Neural crest cell (in vitro differentiated cells): ENCODE measurements around the gene PEX6. TPM values are rescaled to one million over a fixed set of nuclear protein-coding genes. Genes with fewer than 3 reads are reported as not detected.

ENCODE experiments used
- DNase-seq: peaks from one replicate; pipeline ENCODE4 v3.0.0; 2021; ENCODE audit warnings: low read depth, mixed read lengths, low spot score
- H3K27ac Mint-ChIP-seq: one replicate; pipeline ENCODE4 v1.8.0; 2021; ENCODE audit warnings: mild to moderate bottlenecking, mixed read lengths; ENCODE audit not compliant: unreplicated experiment
- H3K27me3 Mint-ChIP-seq: 2 replicates; pipeline ENCODE4 v1.8.0; 2021; ENCODE audit warnings: low read depth, mild to moderate bottlenecking, mixed read lengths
- H3K36me3 Mint-ChIP-seq: 2 replicates; pipeline ENCODE4 v1.8.0; 2021; ENCODE audit warnings: low read depth, mild to moderate bottlenecking, mixed read lengths
- H3K4me1 Mint-ChIP-seq: 2 replicates; pipeline ENCODE4 v1.8.0; 2021; ENCODE audit warnings: mixed read lengths
- H3K4me3 Mint-ChIP-seq: one replicate; pipeline ENCODE4 v1.8.0; 2021; ENCODE audit warnings: mild to moderate bottlenecking, mixed read lengths
- H3K9me3 Mint-ChIP-seq: 2 replicates; pipeline ENCODE4 v1.8.0; 2021; ENCODE audit warnings: mixed read lengths
- CTCF ChIP-seq: fragments of 200-600 bp; sonication (generic); conservative IDR thresholded peaks from 2 replicates; pipeline ENCODE4 v1.5.0; 2021; ENCODE audit warnings: antibody characterized with exemption, mild to moderate bottlenecking
- total RNA-seq: library from RNA; stranded (reverse); gene quantifications from 2 replicates; pipeline ENCODE4 v1.2.1, GENCODE V29; 2021

PEX6 gene
- total RNA-seq, 1 donor from 2014 or later, result 22.5 TPM

GRCh38 chr6:42974919-42975505 is 4.0 kb downstream of the PEX6 start:
- Mint-ChIP-seq H3K4me1 (peaks cover 20% of the 10 kb centered on the region), H3K27me3 (no peaks in the 10 kb centered on the region), H3K4me3 (no peak overlapping the region), H3K9me3 (no peaks in the 10 kb centered on the region), H3K36me3 (peaks cover 4% of the 10 kb centered on the region), H3K27ac (no peak overlapping the region)
- TF ChIP-seq CTCF, result no peak
- no peak for DNase-seq

GRCh38 chr6:42973926-42974325 is 5.1 kb downstream of the PEX6 start:
- Mint-ChIP-seq H3K9me3 (no peaks in the 10 kb centered on the region), H3K27ac (no peak overlapping the region), H3K27me3 (no peaks in the 10 kb centered on the region), H3K36me3 (peaks cover 4% of the 10 kb centered on the region), H3K4me1 (peaks cover 10% of the 10 kb centered on the region), H3K4me3 (no peak overlapping the region)
- TF ChIP-seq CTCF, result no peak
- no peak for DNase-seq

- H3K27ac Mint-ChIP-seq, result no peak overlapping the region
- peak overlapping the region; percentile 2 for H3K4me3 Mint-ChIP-seq
- H3K27me3 Mint-ChIP-seq, result no peaks in the 10 kb centered on the region
- H3K36me3 Mint-ChIP-seq, result peaks cover 4% of the 10 kb centered on the region
- H3K9me3 Mint-ChIP-seq, result no peaks in the 10 kb centered on the region
- no peak for DNase-seq
- H3K4me1 Mint-ChIP-seq, result peaks cover 2% of the 10 kb centered on the region
- TF ChIP-seq CTCF, result no peak
Observed at GRCh38 chr6:42971746-42972327, 7.1 kb downstream of the PEX6 start.

GRCh38 chr6:42970871-42971612 is 7.9 kb downstream of the PEX6 start:
- no peak for DNase-seq
- no peaks in the 10 kb centered on the region for H3K9me3 Mint-ChIP-seq

GRCh38 chr6:42969934-42970333 is 9.0 kb downstream of the PEX6 start:
- H3K4me1 Mint-ChIP-seq, result no peaks in the 10 kb centered on the region
- H3K27ac Mint-ChIP-seq, result peak overlapping the region; percentile 78
- DNase-seq, result no peak
- H3K4me3 Mint-ChIP-seq, result no peak overlapping the region
- no peaks in the 10 kb centered on the region for H3K27me3 Mint-ChIP-seq
- H3K36me3 Mint-ChIP-seq, result peaks cover 4% of the 10 kb centered on the region
- H3K9me3 Mint-ChIP-seq, result no peaks in the 10 kb centered on the region
- TF ChIP-seq CTCF, result no peak

More at GRCh38 chr6:42970871-42971612, 7.9 kb downstream of the PEX6 start:
- H3K4me3 Mint-ChIP-seq, result no peak overlapping the region
- H3K27ac Mint-ChIP-seq, result no peak overlapping the region
- peaks cover 4% of the 10 kb centered on the region for H3K36me3 Mint-ChIP-seq
- H3K4me1 Mint-ChIP-seq, result no peaks in the 10 kb centered on the region
- no peak for TF ChIP-seq CTCF
- H3K27me3 Mint-ChIP-seq, result no peaks in the 10 kb centered on the region
